HFFc6 (cell line): ENCODE measurements around the gene RHBDD3. TPM values are rescaled to one million over a fixed set of nuclear protein-coding genes. Genes with fewer than 3 reads are reported as not detected.
A peak's percentile ranks its signal among the peaks of the same experiment; 100 is the strongest.
"Not testable (repeated sequence)": the region's sequence is repeated elsewhere in the genome, so short reads cannot be mapped to it uniquely, and the experiment has no call there.

ENCODE experiments used
- DNase-seq: peaks from one replicate; pipeline ENCODE4 v3.0.0-alpha.2; 2018
- H3K27ac Mint-ChIP-seq: 2 replicates; pipeline ENCODE4 v1.8.0; 2020; ENCODE audit warnings: mild to moderate bottlenecking, mixed read lengths
- H3K27me3 Mint-ChIP-seq: 2 replicates; pipeline ENCODE4 v1.8.0; 2021; ENCODE audit warnings: mild to moderate bottlenecking, moderate library complexity, mixed read lengths; ENCODE audit not compliant: insufficient read depth
- H3K36me3 Mint-ChIP-seq: 2 replicates; pipeline ENCODE4 v1.8.0; 2021; ENCODE audit warnings: low read depth, mixed read lengths
- H3K4me1 Mint-ChIP-seq: 2 replicates; pipeline ENCODE4 v1.8.0; 2020; ENCODE audit warnings: low read depth, mixed read lengths
- H3K4me3 Mint-ChIP-seq: 2 replicates; pipeline ENCODE4 v1.8.0; 2020; ENCODE audit warnings: mild to moderate bottlenecking, moderate library complexity, mixed read lengths
- H3K9me3 Mint-ChIP-seq: 2 replicates; pipeline ENCODE4 v1.8.0; 2020; ENCODE audit warnings: mild to moderate bottlenecking, mixed read lengths
- total RNA-seq, 6 experiments: library from RNA; stranded (reverse); fragmentation: NEBNext Ultra II Directional; extraction: Animal tissue kit (Norgen Biotek cat#: 25700); gene quantifications; 2 replicates in 1 of 6; 3 replicates in 5 of 6; pipeline ENCODE4 v1.2.3, GENCODE V29; 2021
- TF ChIP-seq, protein P1 (sequence below): fragments of 200-600 bp; sonication (generic); IDR thresholded peaks from 2 replicates; pipeline ENCODE4 v1.5.0; 2021; ENCODE audit warnings: antibody characterized with exemption, mild to moderate bottlenecking

RHBDD3 gene
- total RNA-seq, 6 experiments from 2014 or later, result 19.4 to 24.0 (median 21.0) TPM

DNA sequence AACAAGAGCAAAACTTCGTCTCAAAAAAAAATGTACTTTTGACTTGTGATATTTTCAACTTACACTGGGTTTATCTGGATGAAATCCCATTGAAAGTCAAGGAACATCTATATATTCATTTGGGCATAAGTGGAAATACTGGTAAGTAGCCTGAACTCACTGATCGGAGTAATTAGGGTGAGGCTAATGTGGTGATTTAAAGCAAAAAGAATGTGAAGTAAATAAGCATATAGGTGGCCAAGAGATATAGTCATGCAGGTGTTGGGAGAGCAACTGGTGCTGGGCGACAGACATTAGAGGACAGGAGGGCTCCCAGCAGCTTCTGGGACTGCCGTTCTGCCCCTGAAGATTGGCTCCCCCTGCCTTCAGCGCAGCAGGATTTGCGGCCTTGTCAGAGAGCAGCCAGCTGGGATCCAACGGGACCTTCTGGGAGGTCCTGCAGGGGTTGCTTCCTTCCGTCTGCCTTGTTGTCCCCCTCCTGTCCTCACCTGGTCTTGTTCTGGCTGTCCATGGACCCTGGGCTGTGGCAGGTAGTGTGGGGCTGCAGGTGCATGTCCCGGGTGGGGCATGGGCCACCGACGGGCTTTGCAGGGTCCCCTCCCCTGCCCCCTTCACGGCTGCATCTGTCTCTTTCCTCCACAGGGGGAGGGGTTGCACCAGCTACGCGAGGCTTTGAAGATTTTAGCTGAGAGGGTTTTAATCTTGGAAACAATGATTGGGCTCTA is 14.1 kb downstream of the RHBDD3 start:
- Mint-ChIP-seq H3K27ac (no peak overlapping the region), H3K36me3 (no peaks in the 10 kb centered on the region), H3K4me1 (no peaks in the 10 kb centered on the region), H3K27me3 (peaks cover 5% of the 10 kb centered on the region), H3K9me3 (no peaks in the 10 kb centered on the region), H3K4me3 (no peak overlapping the region)
- TF ChIP-seq, protein P1, sequence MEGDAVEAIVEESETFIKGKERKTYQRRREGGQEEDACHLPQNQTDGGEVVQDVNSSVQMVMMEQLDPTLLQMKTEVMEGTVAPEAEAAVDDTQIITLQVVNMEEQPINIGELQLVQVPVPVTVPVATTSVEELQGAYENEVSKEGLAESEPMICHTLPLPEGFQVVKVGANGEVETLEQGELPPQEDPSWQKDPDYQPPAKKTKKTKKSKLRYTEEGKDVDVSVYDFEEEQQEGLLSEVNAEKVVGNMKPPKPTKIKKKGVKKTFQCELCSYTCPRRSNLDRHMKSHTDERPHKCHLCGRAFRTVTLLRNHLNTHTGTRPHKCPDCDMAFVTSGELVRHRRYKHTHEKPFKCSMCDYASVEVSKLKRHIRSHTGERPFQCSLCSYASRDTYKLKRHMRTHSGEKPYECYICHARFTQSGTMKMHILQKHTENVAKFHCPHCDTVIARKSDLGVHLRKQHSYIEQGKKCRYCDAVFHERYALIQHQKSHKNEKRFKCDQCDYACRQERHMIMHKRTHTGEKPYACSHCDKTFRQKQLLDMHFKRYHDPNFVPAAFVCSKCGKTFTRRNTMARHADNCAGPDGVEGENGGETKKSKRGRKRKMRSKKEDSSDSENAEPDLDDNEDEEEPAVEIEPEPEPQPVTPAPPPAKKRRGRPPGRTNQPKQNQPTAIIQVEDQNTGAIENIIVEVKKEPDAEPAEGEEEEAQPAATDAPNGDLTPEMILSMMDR, result peak; percentile 8; the same call in 1 of the 2 replicates
- no peak for DNase-seq

DNA sequence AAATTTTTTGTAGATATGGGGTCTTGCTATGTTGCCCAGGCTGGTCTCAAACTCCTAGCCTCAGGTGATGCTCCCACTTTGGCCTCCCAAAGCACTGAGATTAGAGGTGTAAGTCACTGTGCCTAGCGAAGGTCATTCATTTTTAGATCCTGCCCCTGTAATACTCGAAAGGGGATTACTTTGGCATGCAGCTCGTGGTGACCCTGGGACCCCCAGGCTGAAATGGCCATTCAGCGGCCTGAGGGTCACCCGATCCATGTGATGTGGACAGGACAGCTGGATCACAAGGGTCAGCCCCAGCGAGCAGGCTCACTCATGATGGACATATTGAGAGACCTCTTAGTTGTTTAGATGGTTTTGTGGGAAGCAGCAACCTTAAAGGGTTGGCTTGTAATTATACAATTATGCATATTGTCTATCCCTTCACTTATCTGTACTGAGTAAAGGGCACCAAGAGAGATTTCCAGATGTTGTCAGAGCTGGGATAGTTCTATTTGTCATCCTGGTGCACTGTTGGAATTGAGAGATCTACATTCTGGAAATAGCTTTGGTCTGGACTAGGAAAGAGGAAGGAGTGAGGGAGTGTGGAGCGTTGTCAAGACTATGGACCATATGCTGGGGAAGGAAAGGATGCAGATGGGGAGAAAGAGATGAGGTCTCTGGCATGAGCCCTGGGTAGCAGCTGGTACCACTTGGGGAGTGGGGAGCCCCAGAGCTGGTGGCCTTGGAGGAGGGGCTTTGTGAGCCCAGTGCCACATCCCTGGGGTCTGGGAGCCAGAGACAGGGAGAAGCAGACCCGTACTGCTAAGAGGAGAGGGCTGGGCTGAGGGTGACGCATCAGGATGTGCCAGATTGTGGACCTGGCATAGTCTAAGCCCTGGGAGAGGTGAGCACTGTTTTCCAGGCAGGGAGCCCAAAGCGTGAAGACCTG is 15.5 kb downstream of the RHBDD3 start:
- TF ChIP-seq, protein P1, result no peak
- no peaks in the 10 kb centered on the region for H3K4me1 Mint-ChIP-seq
- no peaks in the 10 kb centered on the region for H3K36me3 Mint-ChIP-seq
- peaks cover 5% of the 10 kb centered on the region for H3K27me3 Mint-ChIP-seq
- H3K27ac Mint-ChIP-seq, result no peak overlapping the region
- no peak overlapping the region for H3K4me3 Mint-ChIP-seq
- no peak for DNase-seq
- H3K9me3 Mint-ChIP-seq, result no peaks in the 10 kb centered on the region

DNA sequence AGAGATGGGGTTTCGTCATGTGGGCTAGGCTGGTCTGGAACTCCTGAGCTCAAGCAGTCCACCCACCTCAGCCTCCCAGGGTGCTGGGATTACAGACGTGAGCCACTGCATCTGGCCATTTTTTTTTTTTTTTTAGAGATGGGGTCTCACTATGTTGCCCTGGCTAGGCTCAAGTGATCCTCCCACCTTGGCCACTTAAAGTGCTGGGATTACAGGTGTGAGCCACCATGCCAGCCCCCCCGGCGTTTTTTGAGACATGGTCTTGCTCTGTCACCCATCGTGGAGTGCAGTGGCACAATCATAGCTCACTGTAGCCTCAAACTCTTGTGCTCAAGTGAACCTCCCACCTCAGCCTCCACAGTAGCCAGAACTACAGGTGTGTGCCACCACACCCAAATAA is 16.5 kb downstream of the RHBDD3 start:
- H3K4me1 Mint-ChIP-seq, result no peaks in the 10 kb centered on the region
- DNase-seq, result no peak
- TF ChIP-seq, protein P1, result no peak
- no peak overlapping the region for H3K27ac Mint-ChIP-seq
- no peak overlapping the region for H3K4me3 Mint-ChIP-seq
- no peaks in the 10 kb centered on the region for H3K9me3 Mint-ChIP-seq
- no peaks in the 10 kb centered on the region for H3K36me3 Mint-ChIP-seq
- H3K27me3 Mint-ChIP-seq, result peaks cover 5% of the 10 kb centered on the region

DNA sequence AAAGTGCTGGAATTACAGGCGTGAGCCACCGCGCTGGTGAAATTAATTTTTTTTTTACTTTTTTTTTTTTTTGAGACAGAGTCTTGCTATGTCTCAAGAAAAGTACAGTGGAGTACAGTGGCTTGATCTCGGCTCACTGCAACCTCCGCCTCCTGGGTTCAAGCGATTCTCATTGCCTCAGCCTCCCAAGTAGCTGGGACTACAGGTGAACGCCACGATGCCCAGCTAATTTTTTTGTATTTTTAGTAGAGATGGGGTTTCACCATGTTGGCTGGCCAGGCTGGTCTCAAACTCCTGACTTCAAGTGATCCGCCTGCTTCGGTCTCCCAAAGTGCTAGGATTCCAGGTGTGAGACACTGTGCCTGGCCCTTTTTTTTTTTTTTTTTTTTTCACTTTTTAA is 19.9 kb downstream of the RHBDD3 start:
- H3K4me1 Mint-ChIP-seq, H3K4me3 Mint-ChIP-seq, H3K27ac Mint-ChIP-seq, DNase-seq, H3K36me3 Mint-ChIP-seq, H3K9me3 Mint-ChIP-seq: not testable (repeated sequence)
- peaks cover 15% of the 10 kb centered on the region for H3K27me3 Mint-ChIP-seq

DNA sequence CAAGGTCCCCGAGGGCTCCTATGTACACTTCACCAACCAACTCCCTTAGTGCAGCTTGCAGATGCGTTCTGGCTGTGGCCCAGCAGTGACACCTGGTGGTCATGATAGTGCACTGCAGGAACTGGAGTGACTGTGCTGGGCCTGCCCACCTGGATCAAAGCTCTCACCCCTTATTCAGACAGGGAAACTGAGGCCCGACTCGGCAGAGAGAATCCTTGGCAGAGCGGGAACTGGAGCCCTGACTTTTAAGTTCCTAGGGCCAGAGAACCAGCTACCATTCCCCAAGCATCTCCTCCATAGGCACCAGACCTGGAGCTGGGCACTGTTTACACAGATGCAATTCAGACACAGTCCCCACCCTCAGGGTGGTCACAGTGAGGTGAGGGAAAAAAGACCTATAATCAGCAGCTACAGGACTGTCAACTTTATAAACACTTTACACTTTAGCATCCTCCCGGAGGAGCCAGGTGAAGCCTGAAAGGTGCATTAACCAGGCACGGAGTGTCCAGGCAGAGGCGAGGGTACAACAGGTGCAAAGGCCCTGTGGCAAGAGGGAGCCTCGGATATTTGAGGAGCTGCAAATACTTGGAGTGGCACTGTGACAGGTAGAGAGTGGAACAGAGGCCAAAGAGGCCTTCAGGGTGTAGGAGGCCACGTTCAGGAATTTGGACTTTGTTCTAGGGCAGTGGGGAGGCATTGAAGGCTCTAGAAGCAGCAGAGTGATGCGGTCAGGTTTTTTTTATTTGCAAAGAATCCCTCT is 22.0 kb downstream of the RHBDD3 start:
- H3K4me3 Mint-ChIP-seq, result no peak overlapping the region
- peak; percentile 46 for DNase-seq
- no peak overlapping the region for H3K27ac Mint-ChIP-seq
- TF ChIP-seq, protein P1, result peak; percentile 97
- H3K27me3 Mint-ChIP-seq, result peaks cover 18% of the 10 kb centered on the region
- H3K9me3 Mint-ChIP-seq, result peaks cover 19% of the 10 kb centered on the region; the same call in 1 of the 2 replicates
- peaks cover 14% of the 10 kb centered on the region for H3K36me3 Mint-ChIP-seq
- H3K4me1 Mint-ChIP-seq, result no peaks in the 10 kb centered on the region
